HuH-7.5 (cell line): Measurements from ENCODE around the gene FOXP4.

Experiments
- DNase-seq: peaks from one replicate; pipeline ENCODE4 v3.0.0; 2011; ENCODE audit warnings: low spot score

The FOXP4 gene

DNA sequence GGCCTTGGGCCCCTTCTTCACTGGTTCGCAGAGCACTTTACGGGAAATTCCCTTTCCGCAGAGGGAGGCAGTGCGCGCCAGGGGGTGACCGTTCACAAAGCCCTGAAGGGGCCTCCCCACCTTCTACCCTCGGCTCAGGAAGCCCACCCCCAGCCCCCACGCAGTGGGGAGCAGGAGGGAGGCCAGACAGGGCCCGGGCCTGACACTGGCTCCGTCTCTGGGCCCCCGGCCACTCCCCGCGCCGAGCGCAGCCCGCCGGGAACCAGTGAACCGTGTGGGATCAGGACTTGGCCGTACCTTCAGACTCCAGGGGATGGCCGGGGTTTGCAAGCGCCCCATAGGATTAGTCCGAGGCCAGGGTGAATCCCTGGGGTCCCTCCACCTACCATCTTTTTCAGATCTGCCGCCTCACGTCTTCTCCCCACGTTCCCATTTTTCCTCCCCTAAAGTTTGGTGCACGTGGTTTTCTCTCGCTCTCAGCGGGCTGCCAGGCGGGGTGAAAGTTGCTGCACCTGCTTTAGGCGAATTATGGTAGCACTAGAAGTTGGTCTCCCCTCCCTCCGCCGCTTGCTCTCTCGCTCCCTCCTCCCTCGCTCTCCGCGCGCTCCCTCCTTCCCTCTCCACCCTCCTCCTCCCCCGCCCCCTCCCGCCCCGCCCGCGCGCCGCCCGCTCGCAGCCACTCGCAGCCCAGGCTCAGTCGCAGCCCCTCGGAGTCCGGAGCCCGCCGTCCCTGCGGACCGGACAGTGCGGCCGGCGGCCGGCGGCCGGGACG is at the start of gene FOXP4:
Gene FOXP4, plus strand, starts transcription at position 679 of the 772 bp plus-strand sequence. CDS start 19,380 bp downstream, outside the sequence.
- peak; percentile 69 for DNase-seq

DNA sequence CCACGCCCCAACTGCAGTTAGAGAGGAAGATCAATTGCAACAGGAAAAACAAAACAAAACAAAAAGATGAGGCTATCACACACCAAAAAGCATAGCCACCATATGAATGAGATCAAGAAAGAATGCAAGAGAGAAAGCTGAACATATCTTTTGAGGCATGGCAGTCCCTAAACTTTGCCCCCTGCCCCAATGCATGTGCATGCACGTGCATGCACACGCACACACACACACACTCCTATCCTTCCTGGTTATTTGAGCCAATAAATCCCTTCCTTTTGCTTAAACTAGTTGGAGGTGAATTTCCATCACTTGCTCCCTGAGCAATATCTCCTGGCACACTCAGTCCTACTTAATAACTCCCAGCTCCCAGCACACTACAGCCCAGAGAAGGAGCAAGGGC is 48.6 kb upstream of the FOXP4 start:
- no peak for DNase-seq

DNA sequence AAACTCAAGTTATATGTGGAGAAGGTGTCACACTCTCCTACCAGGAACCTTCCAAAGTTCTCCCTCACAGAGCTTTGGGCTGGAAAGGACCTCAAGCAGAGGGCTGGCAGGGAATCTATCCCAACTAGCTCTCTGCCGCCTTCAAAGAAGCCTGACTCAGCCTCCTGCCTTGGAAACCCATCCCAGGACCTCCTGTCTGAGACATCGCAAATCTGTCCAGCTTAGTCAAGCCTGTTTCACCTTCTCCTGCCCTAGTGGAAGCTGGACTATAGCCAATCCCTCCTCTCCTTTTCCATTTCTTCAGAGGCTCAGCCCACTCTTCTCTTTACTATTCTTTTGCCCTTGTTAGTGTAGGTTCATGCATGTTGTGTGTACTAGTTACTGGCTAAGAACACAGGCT is 48.2 kb upstream of the FOXP4 start:
- no peak for DNase-seq

DNA sequence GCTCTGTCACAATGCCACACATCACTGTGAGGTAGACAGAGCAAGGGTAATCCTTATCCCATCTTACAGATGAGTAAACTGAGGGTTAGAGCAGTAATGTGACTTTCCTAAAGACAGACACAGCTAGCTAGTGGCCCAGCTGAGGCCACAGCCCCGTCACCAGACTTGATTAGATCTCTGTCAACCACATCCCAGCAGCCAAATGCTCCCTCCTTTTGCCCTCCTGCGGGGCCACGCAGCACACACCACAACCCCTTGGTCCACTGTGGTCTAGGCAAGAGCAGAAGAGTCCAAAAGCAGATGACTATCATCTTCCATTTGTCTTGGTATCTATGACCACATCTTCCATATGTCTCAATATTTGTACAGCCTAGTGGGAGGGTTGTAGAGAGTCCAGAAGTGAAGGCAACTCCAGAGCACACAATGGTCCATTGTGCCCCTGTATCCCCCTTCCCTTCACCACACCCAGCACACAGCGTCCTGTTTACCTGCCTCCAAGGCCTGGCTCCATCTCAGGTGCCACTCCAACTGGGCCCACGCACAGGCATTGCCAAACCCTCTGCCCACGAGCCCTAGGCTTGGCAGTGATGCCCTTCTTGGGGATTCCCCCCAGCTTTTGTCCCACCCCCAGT is 47.1 kb upstream of the FOXP4 start:
- DNase-seq = no peak

GRCh38 chr6:41500561-41500960 is 45.6 kb upstream of the FOXP4 start:
- no peak for DNase-seq

DNA sequence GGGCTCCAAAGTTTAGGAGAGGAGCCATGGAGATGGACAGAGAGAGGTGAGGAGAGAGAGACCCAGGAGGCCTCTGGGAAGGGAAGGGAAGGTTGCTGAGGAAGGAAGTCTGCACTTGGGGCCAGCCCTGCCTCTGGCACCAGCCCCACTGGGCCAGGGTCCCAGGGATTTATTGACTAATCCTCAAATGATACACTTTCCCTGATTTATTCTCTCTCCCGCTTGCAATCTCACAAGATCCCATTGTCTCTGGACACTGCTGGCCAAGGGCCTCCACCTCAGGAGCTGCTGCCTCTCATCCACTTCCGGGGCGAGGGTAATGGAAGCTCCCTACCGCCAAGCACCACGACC is 43.6 kb upstream of the FOXP4 start:
- no peak for DNase-seq

DNA sequence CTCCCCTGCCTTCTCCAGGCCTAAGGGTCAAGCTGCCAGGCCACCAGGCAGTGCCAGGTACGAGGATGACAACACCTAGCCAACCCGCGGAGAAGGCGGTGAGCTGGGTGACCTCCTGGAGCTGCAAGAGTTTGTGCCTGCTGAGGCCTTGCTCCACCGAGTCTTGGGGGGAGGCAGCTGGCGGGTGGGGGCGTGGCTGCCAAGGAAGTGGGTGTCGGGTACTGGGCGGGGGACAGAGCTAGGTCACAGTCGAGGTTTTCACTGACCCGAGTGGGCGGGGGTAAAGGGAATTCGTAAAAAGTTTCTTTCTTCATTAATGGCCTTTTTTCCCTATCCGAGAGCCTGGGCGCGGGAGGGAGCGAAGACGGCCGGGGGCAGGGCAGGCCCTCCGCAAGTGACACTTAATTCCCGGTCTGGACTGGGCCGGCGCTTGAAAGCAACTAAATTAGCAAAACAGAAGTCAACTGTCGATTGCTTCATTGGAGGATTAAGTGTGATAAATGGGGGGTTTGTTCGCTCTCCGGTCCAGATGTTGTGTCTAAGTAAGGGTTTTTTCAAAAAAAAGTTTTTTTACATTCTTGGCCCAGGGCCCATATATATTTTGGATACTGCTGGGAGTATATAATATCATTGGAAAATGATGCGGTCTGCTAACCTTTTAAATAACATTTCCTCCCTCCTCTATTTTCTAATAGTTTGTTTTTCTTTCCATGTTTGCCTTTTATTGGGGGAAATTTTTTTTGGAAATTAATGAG is 43.1 kb upstream of the FOXP4 start:
- no peak for DNase-seq

DNA sequence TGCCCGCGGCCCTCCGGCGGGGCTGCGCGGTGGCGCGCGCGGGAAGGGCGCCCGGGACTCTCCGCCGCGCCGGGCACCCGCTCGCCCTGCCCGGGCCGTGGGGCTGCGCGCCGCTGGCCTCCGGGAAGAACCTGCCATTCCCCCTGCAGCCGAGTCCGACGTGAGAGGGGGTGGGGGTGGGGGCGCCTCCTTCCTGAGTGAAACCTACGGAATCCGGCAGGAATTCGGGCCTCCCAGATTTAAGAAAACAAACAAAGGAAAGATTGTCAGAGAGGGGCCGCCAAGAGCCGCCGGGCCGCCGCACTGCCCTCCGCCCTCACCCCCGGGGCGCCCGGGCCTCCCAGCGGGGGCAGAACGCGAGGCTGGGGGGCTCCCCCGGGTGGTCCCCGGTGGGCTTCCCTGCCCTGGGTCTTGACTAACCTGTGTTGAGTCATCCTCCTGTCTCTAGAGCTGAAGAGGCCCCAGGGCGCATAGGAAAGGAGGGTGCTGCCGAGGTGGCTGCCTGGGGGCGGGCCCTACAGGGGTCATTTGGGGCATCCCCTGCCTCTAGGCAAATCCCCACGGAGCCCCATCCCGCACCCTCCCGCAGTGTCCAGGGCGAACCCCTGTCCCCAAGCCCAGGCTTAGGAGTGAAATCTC is 42.2 kb upstream of the FOXP4 start:
- peak; percentile 78 for DNase-seq

GRCh38 chr6:41504466-41505121 is 41.6 kb upstream of the FOXP4 start:
- DNase-seq = no peak

DNA sequence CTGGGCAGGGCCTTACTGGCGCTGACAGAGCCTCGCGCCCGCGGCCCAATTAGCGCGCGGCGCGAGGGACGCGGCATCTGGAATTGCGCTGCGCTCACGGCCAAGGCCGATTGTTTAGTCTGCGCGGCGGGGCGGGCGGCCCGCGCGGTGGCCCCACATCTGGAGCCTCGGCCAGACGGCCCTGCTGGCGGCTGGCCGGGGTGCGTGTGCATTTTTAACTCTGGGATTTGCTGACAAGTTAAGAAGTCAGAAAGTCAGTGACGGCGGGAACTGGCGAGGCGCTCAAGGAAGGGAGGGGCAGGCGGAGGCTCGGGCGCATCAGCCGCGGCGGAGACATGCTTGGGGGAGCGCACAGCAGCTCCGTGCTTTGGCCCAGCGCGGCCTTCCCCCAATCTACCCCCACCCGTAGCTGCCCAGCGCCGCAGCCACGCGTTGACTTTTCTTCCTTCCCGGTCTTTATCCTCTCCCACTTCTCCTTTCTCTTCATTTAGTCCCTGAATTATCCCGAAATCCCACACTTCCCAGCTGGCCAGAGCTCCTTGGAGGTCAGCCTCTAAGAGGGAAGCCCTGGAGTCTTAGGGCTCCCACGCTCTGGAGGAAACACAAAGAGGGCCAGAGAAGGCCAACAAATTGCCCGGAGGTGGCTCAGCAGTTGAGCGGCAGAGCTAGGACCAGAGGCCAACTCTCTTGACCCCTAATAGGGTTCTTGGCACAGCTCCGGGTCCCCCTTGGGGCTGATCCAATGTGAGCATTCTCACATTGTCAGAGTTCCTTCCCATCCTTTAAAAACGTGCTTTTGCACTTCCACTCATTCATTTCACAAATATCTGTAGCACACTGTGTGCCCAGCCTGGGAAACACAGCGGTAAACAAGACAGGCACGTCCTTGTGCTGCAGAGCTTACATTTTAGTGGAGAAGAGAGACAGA is 40.8 kb upstream of the FOXP4 start:
- DNase-seq = no peak

DNA sequence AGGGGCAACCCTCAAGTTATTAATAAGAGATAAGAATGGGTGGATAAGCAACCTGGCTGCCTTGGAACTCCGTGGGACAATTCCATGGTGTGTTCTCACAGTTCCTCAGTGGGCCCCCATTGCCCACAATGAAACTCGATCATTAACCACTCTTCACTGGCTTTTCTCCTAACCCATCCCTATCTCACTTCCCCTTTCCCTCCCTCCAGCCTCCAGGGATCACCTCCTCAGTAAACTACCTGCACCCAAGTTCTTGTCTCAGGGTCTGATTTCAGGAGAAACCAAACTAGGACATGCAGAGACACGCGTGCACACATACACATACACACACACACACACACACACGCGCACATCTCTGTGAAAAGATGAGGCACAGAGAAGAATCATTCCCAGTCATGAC is 37.7 kb upstream of the FOXP4 start:
- DNase-seq = no peak

GRCh38 chr6:41509580-41509979 is 36.6 kb upstream of the FOXP4 start:
- no peak for DNase-seq

DNA sequence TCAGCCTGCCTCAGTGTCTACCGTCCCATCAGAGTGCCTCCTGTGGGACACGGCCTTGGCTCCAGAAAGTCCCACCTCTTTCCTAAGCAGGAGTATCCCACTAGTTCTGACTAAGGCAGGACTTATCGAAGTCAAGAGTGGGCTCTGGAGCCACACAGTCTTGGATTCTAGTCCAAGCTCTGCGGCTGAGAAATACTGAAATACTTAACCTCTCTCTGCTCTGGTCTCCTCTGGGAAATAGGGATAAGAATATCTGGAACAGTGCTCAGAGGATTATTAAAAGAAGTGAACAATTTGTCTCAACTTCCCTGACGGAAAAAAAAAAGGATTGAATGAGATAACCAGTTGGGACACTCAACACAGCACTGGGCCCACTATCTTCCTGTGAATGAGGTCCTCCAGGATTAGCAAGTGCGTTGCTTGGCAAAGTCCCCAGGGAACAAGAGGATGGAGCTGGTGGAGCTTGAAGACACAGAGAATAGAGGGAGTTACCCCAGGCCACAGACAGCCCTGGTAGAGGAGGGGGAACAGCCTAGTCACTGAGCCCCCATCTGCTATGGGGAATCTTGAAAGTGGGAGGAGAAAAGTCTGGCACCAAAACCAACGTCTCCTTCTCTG is 34.6 kb upstream of the FOXP4 start:
- DNase-seq = no peak

DNA sequence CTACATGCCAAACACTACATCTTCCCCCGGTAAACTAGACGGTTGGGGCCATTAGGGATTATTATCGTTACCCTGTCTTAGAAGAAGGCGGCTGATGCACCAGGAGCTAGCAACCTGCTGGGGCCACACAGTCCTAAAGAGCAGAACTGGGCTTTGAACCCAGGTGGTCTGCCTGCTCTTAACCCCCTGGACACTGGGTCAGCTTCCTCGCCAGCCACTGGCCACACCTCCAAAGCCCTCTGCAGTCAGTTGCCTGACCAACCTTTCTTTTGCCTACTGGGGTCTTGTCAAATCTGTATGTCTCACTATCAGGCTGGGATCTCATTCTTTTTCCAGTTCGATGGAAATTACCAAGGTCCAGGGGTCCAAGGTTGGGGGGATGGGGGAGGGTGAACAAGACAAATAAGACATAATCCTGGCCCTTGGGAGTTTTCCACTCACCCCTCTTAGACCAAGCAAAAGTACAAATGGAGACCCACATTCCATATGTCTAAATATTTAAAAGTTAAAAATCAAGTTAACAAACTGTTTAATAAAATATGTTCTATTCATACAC is 34.0 kb upstream of the FOXP4 start:
- no peak for DNase-seq

GRCh38 chr6:41515995-41516394 is 30.2 kb upstream of the FOXP4 start:
- DNase-seq = no peak

GRCh38 chr6:41518118-41518517 is 28.1 kb upstream of the FOXP4 start:
- no peak for DNase-seq

- DNase-seq = peak; percentile 58
Observed at GRCh38 chr6:41519305-41519744, 26.9 kb upstream of the FOXP4 start.

DNA sequence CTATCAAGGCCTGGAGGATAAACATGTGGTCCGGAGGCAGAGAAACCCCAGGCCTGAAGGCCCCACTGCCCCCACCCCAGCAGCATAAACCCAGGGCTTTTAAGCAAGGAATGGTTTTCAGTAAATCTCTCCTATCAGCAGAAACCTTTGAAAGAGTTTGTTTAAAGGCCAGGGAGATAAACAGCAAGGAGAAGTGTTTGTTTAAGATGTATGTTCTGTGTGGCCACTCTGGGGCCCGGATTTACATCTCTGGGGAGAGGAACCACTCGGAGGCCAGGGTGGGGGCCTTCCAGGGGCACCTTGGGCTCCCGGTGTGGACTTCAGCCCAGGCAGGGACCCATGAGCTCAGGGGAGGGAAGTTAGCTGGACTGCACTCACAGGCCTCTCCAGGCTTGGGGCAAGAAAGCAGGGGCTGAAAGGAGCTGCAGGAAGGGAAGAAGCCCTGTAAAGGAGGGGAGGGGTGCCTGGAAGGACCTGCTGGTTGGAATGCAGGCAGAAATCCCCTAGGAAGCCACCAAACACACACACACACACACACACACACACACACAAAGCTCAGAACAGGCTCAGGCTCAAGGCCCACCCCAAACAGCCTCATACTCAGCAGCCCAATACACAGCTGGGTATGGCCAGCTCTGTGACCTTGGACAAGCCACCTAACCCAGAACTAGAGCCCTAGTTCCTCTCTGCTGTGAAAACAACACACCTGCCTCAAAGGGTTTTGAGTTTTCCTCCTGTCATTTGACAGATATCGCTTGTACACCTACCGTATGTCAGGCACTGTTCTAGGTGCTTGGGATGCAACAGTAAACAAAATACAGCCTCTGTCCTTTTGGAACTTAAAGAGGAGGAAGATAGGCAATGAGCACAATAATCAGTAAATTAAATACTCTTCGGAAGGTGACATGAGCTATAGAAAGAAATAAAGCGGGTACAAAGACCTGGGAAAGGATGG is 26.2 kb upstream of the FOXP4 start:
- peak; percentile 74 for DNase-seq
